ENCODE data around the gene XCR1. TPM values are rescaled to one million over a fixed set of nuclear protein-coding genes. Genes with fewer than 3 reads are reported as not detected.
"Not testable (repeated sequence)": the region's sequence is repeated elsewhere in the genome, so short reads cannot be mapped to it uniquely, and the experiment has no call there.

XCR1 gene
- total RNA-seq, 2 experiments from 2014 or later: not detected

DNA sequence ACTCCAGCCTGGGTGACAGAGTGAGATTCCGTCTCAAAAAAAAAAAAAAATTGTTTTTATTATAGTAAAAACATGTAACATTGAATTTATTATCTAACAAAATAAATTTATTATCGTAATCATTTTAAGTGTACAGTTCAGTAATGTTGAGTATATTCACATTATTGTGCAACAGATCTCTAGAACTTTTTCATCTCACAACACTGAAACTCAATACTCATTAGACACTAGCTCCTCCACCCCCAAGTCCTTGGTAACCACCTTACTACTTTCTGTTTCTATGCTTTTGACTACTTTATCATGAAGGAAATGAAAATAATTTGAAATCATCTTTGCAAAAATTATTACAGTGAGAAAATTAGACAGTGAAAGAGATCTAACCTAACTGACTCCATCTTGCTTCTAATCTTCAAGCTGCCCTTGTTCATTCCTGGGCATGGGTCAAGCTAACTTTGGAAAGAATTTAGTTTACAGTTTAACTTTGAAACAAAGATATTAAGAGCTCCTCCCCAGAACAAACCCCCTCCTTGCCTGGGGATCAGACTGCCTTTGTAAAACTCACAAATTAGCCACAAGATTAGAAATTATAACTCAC is 16.7 kb downstream of the XCR1 start:
- Mint-ChIP-seq H3K36me3 (peaks cover 1% of the 10 kb centered on the region), H3K4me3 (no peak overlapping the region), H3K27me3 (peaks cover 2% of the 10 kb centered on the region), H3K9me3 (ENCODE audit: low read depth) (peaks cover 2% of the 10 kb centered on the region), H3K27ac (no peak overlapping the region), H3K4me1 (peaks cover 26% of the 10 kb centered on the region)
- no peak for DNase-seq
- CTCF ChIA-PET: interaction anchor here (1.2 to 1.8 kb wide), 2 partner anchors 14 to 66 kb away, joined by 3 to 6 read pairs; no protein-coding TSS in a partner anchor
- no peak for ATAC-seq

DNA sequence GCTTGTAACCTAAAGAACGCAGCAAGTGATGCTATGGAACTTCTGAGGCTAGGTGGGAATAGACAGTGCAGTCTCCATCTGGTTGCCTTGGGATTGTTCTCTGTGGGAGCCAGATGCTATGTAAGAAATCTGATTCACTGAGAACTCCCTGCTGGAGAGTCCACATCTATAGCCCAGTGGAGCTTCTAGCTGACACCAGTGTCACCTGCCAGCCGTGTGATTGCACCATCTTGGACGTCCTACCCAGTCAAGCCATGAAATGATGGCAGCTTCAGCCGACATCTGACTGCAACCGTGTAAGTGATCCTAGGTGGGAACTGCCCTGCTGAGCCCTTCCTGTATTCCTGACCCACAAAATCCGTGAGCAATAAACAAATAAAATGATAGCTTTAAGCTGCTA is 19.2 kb downstream of the XCR1 start:
- ATAC-seq (no peak), DNase-seq (no peak)
- Mint-ChIP-seq H3K27ac (no peak overlapping the region), H3K27me3 (no peaks in the 10 kb centered on the region), H3K4me1 (peaks cover 19% of the 10 kb centered on the region), H3K9me3 (ENCODE audit: low read depth) (no peaks in the 10 kb centered on the region), H3K4me3 (no peak overlapping the region), H3K36me3 (no peaks in the 10 kb centered on the region)
- CTCF ChIA-PET: no interaction called here

DNA sequence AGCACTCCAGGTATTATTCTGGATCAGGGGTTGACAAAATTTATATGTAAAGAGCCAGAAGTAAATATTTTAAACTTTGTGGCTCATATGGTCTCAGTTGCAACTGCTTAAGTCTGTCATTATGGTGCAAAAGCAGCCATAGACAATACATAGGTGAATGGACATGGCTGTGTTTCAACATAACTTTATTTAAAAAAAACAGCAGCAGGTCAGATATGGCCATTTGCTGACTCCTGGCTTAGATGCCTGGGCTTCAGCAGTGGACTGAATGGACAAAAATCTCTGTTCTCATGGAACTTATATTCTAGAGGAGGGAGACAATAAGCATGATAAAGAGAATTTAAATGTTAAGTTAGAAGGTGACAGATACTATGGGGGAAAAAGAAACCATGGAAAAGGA is 20.0 kb downstream of the XCR1 start:
- ATAC-seq: no peak
- Mint-ChIP-seq H3K27ac (no peak overlapping the region), H3K4me3 (no peak overlapping the region), H3K27me3 (no peaks in the 10 kb centered on the region), H3K36me3 (no peaks in the 10 kb centered on the region), H3K4me1 (peaks cover 15% of the 10 kb centered on the region), H3K9me3 (ENCODE audit: low read depth) (no peaks in the 10 kb centered on the region)
- DNase-seq: no peak
- CTCF ChIA-PET: no interaction called here

DNA sequence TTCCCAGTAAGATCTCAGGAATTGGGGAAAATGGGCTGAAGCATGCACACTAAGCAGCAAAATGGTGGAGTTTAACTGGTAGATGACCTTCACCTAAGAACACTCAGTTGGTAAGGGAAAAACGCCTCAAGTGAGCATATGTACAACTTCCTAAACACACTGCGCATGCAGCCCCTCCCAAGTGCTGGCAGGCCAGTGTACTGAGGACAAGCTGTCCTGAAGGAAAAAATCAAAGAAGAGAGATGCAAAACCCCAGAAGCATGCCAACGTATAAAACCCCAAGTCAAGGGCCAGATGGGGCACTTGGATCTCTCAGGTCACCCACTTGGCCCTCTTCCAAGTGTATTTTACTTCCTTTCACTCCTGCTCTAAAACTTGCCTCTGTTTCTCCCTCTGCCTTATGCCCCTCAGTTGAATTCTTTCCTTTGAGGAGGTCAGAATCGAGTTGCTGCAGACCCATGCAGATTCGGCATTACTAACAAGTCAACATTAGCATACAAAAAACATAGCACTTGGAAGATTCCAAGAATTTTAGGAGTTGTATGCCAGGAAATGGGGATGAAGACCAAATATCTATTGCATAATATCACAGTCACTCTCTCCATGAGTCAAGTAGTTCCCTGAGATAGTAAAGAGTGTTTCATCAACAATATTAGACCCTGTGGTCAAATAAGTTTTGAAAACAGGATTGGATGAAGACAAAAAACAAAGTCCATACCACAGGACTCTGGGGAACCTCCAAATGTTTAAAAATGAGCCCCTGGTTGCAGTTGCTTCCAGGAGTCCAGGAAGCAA is 20.8 kb downstream of the XCR1 start:
- no peak for ATAC-seq
- CTCF ChIA-PET: no interaction called here
- no peak overlapping the region for H3K4me3 Mint-ChIP-seq
- H3K4me1 Mint-ChIP-seq: peaks cover 15% of the 10 kb centered on the region
- no peaks in the 10 kb centered on the region for H3K9me3 Mint-ChIP-seq (ENCODE audit: low read depth)
- no peaks in the 10 kb centered on the region for H3K27me3 Mint-ChIP-seq
- no peaks in the 10 kb centered on the region for H3K36me3 Mint-ChIP-seq
- H3K27ac Mint-ChIP-seq: no peak overlapping the region
- DNase-seq: no peak

DNA sequence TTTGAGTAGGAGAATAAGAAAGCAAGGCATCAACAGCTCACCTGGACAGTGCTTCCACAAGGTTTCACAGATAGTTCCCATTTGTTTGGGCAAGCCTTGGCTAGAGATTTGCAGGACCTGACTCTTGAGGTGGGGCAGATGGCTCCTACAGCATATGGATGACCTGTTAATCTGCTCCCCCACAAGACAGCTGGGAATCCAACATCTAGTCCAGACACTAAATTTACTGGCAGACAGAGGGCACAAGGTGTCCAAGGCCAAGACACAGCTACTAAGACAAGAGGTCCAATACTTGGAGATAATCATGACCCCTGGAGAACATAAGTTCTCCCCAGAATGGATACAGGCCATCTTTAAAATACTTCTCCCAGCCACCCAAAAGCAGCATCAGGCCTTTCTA is 23.6 kb downstream of the XCR1 start:
- not testable (repeated sequence) for H3K36me3 Mint-ChIP-seq; H3K4me3 Mint-ChIP-seq; H3K27me3 Mint-ChIP-seq; H3K9me3 Mint-ChIP-seq (ENCODE audit: low read depth); H3K27ac Mint-ChIP-seq; ATAC-seq; DNase-seq; H3K4me1 Mint-ChIP-seq
- CTCF ChIA-PET: interaction anchor here (1.9 kb wide), 1 partner anchor 74 kb away, joined by 6 read pairs; no protein-coding TSS in a partner anchor

DNA sequence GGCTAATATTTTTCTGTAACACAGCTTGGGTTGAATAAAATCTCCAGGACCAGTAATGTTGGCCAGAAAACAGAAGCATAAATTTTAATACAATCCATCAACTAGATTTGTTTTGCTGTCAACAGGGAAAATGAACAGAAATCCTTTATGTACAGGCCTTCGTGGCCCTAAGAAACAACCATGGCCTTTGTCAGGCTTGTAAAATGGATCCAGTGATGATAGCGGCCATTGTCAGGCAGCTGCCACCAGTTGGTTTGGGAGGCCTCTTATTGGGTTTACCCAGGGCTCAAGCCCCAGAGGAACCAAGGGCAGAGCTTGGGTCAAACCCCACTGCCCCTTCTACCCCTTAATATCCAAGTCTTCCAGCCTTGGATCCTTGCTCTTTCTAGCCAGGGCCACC is 26.1 kb downstream of the XCR1 start:
- CTCF ChIA-PET: interaction anchor here (3.8 kb wide), 1 partner anchor 77 kb away, joined by 11 read pairs; no protein-coding TSS in a partner anchor
- H3K9me3 Mint-ChIP-seq (ENCODE audit: low read depth): no peaks in the 10 kb centered on the region

DNA sequence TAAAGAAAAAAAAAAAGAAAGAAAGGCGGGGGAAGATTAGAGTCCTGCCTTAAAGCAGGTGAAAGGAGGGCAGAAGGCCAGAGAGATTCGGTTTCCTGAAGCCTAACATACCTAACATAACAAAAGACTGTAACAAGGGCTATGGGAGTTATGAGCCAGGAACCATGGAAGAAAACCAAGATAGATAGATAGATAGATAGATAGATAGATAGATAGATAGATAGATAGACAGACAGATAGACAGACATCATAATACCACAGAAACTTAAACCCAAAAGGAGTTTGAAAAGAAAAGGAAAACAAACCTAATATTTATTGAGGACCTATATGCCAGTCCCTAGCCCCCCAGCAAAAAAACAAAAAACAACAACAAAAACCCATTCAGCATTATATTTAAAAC is 29.3 kb downstream of the XCR1 start:
- DNase-seq (no peak), ATAC-seq (no peak)
- CTCF ChIA-PET: interaction anchor here (3.8 kb wide), 1 partner anchor 81 kb away, joined by 11 read pairs; no protein-coding TSS in a partner anchor
- Mint-ChIP-seq H3K4me3 (no peak overlapping the region), H3K9me3 (ENCODE audit: low read depth) (no peaks in the 10 kb centered on the region), H3K27me3 (no peaks in the 10 kb centered on the region), H3K4me1 (peaks cover 29% of the 10 kb centered on the region), H3K27ac (no peak overlapping the region), H3K36me3 (peaks cover 8% of the 10 kb centered on the region)

More for the DNA sequence above, 26.1 kb downstream of the XCR1 start:
- peaks cover 8% of the 10 kb centered on the region for H3K4me1 Mint-ChIP-seq
- ATAC-seq (no peak), DNase-seq (no peak)
- no peak overlapping the region for H3K27ac Mint-ChIP-seq
- H3K27me3 Mint-ChIP-seq: no peaks in the 10 kb centered on the region
- no peak overlapping the region for H3K4me3 Mint-ChIP-seq
- peaks cover 8% of the 10 kb centered on the region for H3K36me3 Mint-ChIP-seq

DNA sequence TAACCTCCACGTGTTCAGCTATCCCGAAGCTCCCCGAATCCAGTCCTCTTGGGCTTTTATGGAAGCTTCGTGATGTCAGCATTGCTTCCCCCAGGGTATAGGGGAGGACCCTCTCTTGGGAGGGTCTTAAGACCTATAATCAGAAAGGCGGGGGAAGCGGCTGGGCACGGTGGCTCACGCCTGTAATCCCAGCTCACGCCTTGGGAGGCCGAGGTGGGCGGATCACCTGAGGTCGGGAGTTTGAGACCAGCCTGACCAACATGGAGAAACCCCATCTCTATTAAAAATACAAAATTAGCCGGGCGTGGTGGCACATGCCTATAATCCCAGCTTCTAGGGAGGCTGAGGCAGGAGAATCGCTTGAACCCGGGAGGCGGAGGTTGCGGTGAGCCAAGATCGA is 29.8 kb downstream of the XCR1 start:
- ATAC-seq; CTCF ChIA-PET; H3K36me3 Mint-ChIP-seq; H3K9me3 Mint-ChIP-seq (ENCODE audit: low read depth); H3K27me3 Mint-ChIP-seq; H3K4me3 Mint-ChIP-seq; H3K27ac Mint-ChIP-seq; DNase-seq: not testable (repeated sequence)
- peaks cover 33% of the 10 kb centered on the region for H3K4me1 Mint-ChIP-seq

DNA sequence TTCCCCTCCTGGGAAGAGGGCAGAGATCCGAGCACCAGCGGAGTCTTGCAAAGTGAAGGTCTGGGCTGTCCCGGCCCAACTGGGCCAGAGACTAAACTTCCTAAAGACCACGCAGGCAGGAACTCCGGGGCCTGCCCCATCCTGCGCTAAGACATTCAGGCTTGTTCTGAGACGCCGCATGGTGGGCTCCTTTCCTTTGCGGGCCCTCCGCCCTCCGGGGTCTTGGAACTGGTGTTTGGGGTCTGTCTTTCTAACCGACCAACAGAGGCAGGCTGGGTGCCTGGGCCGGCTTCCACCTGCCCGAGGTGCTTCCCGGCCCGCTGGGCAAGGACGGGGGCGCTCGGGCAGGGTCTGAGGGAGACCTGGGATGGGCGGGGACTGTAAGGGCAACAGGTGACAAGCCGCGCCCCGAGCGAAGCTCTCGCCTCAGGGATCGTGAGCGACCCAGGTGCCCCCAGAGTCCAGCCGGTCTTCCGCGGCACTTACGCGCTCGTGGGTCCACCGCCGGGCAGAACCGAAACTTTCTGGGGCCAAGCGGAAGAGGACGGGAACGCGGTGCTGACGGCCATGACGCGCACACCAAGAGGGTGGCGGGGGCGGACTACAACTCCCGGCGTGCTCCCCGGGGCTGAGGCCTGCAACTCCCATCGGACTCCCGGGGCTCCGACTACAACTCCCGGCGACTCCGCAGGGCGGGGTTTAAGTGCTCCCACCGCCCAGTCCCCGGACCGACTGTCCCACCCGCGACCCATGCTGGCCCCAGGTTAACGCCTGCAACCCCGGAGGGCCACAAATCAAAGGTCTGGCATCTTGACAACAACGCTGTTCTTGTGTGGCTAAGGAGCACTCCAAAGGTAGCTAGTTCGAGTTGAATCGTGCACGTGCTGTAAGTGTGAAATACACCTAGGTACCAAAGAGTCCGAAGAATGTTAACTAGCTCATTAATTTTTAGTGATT is 31.8 kb downstream of the XCR1 start, which contains the start of gene FYCO1:
Gene FYCO1 (minus strand): TSS at position 589 of the 957 bp plus-strand sequence. CDS start 10,914 bp downstream, outside the sequence.
- CTCF ChIA-PET: interaction anchor here (1.0 to 4.9 kb wide), 9 partner anchors 18 to 82 kb away, joined by 3 to 38 read pairs (median 6); no protein-coding TSS in a partner anchor
- no peaks in the 10 kb centered on the region for H3K27me3 Mint-ChIP-seq
- H3K36me3 Mint-ChIP-seq: peaks cover 19% of the 10 kb centered on the region
- DNase-seq (peak; percentile 94), ATAC-seq (peak; percentile 83)
- H3K9me3 Mint-ChIP-seq (ENCODE audit: low read depth): no peaks in the 10 kb centered on the region
- peaks cover 50% of the 10 kb centered on the region for H3K4me1 Mint-ChIP-seq
- peak within 1 kb of the TSS; percentile 95 for H3K27ac Mint-ChIP-seq
- peak within 1 kb of the TSS; percentile 79 for H3K4me3 Mint-ChIP-seq

DNA sequence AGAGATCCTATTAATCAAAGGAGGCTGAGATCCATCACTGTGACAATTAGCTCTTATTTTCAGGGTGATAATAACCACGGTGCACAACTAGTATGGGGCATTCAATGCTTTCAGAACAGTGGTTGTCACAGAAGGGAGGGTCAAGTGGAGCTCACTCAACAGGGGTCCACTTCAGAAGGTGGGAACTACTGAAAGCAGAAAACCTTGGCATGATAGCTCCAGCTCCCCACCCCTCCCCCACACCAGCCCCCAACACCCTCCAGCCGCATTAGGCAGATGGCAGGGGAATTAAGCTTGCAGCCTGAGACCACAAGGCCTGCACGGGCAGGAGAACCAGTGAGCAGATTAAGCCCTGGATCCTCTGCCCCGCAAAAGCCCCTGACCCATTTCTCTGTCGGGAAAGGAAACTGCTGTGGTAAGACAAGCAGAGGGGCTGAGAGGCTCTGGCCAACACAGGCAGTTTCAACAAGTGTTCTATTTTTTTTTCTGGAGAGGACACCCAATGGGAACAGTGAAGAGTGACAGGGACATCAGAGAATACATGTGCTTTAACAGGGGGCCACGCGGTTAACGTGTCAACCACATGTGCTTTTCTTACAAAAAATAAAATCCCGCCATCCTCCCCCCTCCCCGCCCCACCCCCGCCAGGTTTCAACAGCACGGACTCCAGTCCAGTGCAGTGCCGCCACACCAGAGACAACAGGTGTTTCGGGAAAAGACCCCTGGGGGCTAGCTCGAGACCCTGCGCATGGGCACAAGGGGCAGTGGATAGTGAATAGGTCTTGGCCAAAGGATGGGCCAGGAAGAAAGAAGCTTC is 32.7 kb downstream of the XCR1 start:
- peaks cover 23% of the 10 kb centered on the region for H3K36me3 Mint-ChIP-seq
- H3K9me3 Mint-ChIP-seq (ENCODE audit: low read depth): no peaks in the 10 kb centered on the region
- peak; percentile 47 for ATAC-seq
- H3K27ac Mint-ChIP-seq: peak overlapping the region; percentile 95
- H3K4me3 Mint-ChIP-seq: peak overlapping the region; percentile 79
- H3K27me3 Mint-ChIP-seq: no peaks in the 10 kb centered on the region
- H3K4me1 Mint-ChIP-seq: peaks cover 59% of the 10 kb centered on the region
- CTCF ChIA-PET: interaction anchor here (0.8 to 4.9 kb wide), 12 partner anchors 9 to 83 kb away, joined by 3 to 38 read pairs (median 8); partner anchors contain the start of gene CXCR6
- peak; percentile 87 for DNase-seq

DNA sequence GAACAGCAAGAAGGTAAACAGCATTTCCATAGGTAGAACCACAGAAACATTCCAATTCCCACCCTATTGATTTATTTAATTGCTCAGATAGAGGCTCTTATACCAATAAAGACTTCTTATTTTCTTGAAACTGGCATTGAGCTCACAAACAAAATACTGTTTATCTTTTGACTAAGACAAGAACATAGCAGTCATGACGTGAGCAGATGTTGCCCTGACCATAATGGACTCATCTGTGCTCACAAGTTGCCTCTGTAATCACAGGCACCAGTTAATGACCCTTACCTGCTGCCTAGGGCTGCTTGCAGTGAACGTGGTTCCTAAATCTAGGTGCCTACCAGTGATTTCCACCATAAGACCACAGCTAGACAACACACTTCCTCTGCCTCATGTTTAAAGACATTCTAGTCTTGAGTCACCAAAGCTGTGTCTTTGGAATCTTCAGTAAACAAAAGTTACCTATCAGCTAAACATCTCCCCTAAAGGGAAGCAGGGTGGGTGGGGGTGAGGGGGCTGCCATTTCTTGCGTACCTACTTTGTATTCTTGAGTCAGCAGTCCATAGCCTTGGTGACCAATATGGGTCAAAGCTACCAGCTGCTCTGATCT is 33.8 kb downstream of the XCR1 start:
- peaks cover 70% of the 10 kb centered on the region for H3K4me1 Mint-ChIP-seq

DNA sequence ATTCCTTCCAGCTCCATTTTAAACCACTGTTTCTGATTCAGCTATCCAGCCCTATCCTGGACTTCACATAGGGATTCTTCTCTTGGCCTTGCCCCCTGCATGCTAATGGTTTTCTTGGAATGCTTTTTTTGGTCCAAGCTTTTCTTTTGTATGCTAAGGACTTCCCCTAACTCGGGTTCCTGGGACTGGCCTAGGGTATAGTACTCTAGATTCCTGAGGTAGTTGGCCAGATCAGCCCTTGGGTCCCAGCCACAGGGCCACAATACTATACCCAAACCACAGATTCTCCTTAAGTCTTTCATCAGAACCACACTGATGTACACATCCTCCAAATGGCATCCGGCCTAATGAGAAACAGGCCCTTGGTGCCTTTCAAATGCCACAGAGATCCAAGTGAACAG is 34.5 kb downstream of the XCR1 start:
- no peaks in the 10 kb centered on the region for H3K27me3 Mint-ChIP-seq
- peak overlapping the region; percentile 79 for H3K27ac Mint-ChIP-seq
- ATAC-seq (no peak), DNase-seq (peak; percentile 70)
- H3K36me3 Mint-ChIP-seq: peaks cover 30% of the 10 kb centered on the region
- peak overlapping the region; percentile 50 for H3K4me3 Mint-ChIP-seq
- H3K4me1 Mint-ChIP-seq: peaks cover 76% of the 10 kb centered on the region
- CTCF ChIA-PET: interaction anchor here (0.7 to 4.9 kb wide), 10 partner anchors 12 to 84 kb away, joined by 3 to 38 read pairs (median 8); no protein-coding TSS in a partner anchor
- no peaks in the 10 kb centered on the region for H3K9me3 Mint-ChIP-seq (ENCODE audit: low read depth)

More for the DNA sequence above, 33.8 kb downstream of the XCR1 start:
- ATAC-seq (peak; percentile 31), DNase-seq (peak; percentile 70)
- Mint-ChIP-seq H3K27ac (peak overlapping the region; percentile 79), H3K9me3 (ENCODE audit: low read depth) (no peaks in the 10 kb centered on the region), H3K36me3 (peaks cover 26% of the 10 kb centered on the region), H3K4me3 (peak overlapping the region; percentile 50), H3K27me3 (no peaks in the 10 kb centered on the region)
- CTCF ChIA-PET: interaction anchor here (0.8 to 4.9 kb wide), 14 partner anchors 8 to 84 kb away, joined by 3 to 38 read pairs (median 5); partner anchors contain the start of gene CXCR6

Data from activated CD8-positive, alpha-beta memory T cell treated with anti-CD3 and anti-CD28 coated beads, Interleukin-2, amount 10 ng/mL, durations not matched to agents 7 days and 5 days (primary cell).